Stimulated activated naive B cell treated with anti-CD40 and anti-IgM and Interleukin-4, amounts not matched to agents 10 μg/mL and 1 μg/mL and 100 μg/mL, for 72 hours (primary cell): ENCODE data around the gene PPIB.
"Not testable (repeated sequence)": the region's sequence is repeated elsewhere in the genome, so short reads cannot be mapped to it uniquely, and the experiment has no call there.

ENCODE experiments used
- ATAC-seq, 2 donors: fragments of 150-1000 bp; cut with Tn5 transposase; replicated peaks; 2 replicates each; pipeline ENCODE4 v1.10.0; 2021; ENCODE audit warnings: moderate library complexity in 1 of 2
- DNase-seq: peaks from one replicate; pipeline ENCODE4 v3.0.0; 2021
- H3K27ac Mint-ChIP-seq: one replicate; pipeline ENCODE4 v1.8.0; 2022; ENCODE audit warnings: mild to moderate bottlenecking, mixed read lengths
- H3K27me3 Mint-ChIP-seq, 2 donors: one replicate each; pipeline ENCODE4 v1.8.0; 2022; ENCODE audit warnings: mixed read lengths in 2 of 2
- H3K36me3 Mint-ChIP-seq, 2 donors: one replicate each; pipeline ENCODE4 v1.8.0; 2022; ENCODE audit warnings: mixed read lengths in 2 of 2, mild to moderate bottlenecking in 1 of 2
- H3K4me1 Mint-ChIP-seq, 2 donors: one replicate each; pipeline ENCODE4 v1.8.0; 2022; ENCODE audit warnings: mixed read lengths in 2 of 2, mild to moderate bottlenecking in 1 of 2
- H3K4me3 Mint-ChIP-seq, 2 donors: one replicate each; pipeline ENCODE4 v1.8.0; 2022; ENCODE audit warnings: mild to moderate bottlenecking in 2 of 2, mixed read lengths in 2 of 2, moderate library complexity in 1 of 2
- H3K9me3 Mint-ChIP-seq, 2 donors: one replicate each; pipeline ENCODE4 v1.8.0; 2022; ENCODE audit warnings: mixed read lengths in 2 of 2, mild to moderate bottlenecking in 1 of 2

PPIB gene

DNA sequence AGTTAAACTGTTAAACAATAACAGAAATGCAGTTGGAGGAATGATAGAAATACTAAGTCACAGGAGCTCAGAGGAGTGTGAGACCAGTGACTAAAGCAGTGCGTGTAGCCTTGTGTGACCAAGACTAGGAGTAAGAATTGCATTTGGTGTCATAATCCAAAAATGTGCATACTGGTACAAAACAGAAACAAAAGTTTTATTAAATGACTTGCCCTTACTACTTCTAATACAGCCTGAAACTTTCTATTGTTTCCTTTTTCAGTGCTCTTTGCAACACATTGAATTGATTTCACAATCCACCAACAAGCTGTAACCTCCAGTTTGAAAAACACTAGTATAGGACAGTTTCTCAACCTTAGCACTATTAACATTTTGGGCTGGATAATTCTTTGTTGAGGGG is 49.9 kb downstream of the PPIB start:
- ATAC-seq = peak in 1 of 2 donors; percentile 30
- Mint-ChIP-seq H3K4me1 (peaks cover 29 to 56% of the 10 kb centered on the region in 2 donors), H3K9me3 (no peaks in the 10 kb centered on the region), H3K4me3 (no peak overlapping the region), H3K27ac (peak overlapping the region; percentile 65), H3K36me3 (peaks cover 28 to 39% of the 10 kb centered on the region in 2 donors), H3K27me3 (no peaks in the 10 kb centered on the region)
- no peak for DNase-seq

DNA sequence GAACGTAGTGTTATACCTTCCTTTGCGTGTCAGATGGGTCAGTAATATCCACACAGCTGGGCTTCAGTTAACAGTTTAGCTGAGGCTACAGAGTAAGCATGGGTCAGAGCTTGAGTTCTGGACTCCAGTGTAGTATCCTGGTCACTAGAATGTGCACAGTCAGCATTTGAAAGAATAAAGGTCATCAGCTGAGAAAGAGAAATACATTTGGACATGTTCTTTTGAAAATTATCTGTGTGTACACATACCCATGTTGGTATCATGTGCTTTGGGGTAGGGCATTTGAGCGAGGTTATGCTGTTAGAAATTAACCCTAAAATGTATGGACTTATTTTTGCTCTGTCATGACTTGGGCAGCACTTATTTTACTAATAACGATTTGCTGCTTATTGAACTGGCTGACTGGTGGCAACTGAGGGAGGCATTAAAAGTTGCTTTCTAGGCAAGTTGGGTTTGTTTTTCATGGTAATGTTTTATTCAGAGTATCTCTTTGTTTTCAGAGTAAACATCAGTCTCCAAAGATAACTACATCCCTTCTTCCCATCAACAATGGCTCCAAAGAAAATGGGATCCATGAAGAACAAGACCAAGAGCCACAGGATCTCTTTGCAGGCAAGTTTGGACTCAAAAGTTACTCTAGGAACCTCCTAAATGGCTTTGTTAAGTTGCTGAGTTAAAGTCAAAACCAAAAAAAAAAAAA is 50.6 kb downstream of the PPIB start:
- no peaks in the 10 kb centered on the region for H3K27me3 Mint-ChIP-seq
- H3K9me3 Mint-ChIP-seq = no peaks in the 10 kb centered on the region
- no peak for ATAC-seq
- peaks cover 29 to 63% of the 10 kb centered on the region in 2 donors for H3K4me1 Mint-ChIP-seq
- DNase-seq = no peak
- peaks cover 28 to 36% of the 10 kb centered on the region in 2 donors for H3K36me3 Mint-ChIP-seq
- no peak overlapping the region for H3K27ac Mint-ChIP-seq
- H3K4me3 Mint-ChIP-seq = no peak overlapping the region

DNA sequence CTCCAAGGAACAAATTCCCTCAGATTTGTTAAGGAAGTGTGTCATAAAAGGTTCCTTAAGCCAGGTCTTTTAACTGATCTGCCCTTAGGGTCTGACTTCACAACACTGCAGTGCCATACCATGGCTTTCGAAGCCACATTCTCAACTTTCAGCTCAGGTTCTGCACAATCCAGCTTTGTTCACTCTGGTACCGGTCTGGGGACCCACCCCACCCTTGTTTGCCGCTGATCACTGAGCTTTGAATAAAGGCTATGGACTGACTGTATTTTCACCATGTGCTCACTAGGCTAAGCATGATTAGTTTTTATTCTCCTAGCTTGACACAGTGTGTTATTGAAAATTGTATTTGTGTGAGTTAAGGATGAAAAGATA is 51.2 kb downstream of the PPIB start:
- Mint-ChIP-seq H3K36me3 (peaks cover 25 to 32% of the 10 kb centered on the region in 2 donors), H3K9me3 (no peaks in the 10 kb centered on the region), H3K27ac (peak overlapping the region; percentile 86), H3K4me1 (peaks cover 35 to 68% of the 10 kb centered on the region in 2 donors), H3K4me3 (no peak overlapping the region), H3K27me3 (no peaks in the 10 kb centered on the region)
- DNase-seq = no peak
- ATAC-seq = peak; percentile 18 to 21

DNA sequence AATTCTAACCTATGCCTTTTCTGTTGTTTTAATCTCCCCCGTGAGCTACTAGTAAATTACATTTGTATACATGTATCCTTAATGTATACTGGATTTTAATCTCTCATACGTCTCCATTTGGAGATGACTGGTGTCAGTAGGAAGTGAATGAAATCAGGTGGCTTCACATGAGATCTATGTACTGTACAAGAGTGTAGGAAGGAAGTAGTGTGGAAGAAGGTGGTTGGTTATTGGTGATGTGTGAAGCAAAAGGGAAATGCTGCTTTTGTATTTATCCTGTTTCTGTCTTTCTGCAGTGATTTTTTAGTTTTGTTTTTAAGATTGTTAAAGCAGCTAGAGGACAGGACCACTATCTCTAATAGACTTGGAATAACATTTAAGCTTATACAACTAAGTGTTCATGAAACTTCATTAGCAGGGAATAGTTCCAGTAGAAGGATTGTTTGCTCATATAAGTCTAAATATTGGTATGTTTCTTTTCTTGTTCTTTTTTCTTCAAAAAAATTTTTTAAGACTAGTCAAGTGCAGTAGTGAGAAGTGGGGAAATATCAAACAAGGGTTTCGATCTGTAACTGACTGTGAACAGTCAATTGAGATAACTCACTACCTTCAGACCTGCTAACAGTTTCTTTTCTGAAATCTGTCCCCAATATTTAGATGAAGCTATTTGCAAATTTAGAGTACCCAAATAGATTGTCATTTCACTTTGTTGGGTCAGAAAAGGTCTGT is 51.7 kb downstream of the PPIB start:
- H3K4me1 Mint-ChIP-seq = peaks cover 40 to 74% of the 10 kb centered on the region in 2 donors
- peak overlapping the region; percentile 86 for H3K27ac Mint-ChIP-seq
- H3K36me3 Mint-ChIP-seq = peaks cover 25 to 32% of the 10 kb centered on the region in 2 donors
- ATAC-seq (peak; percentile 85 to 95), DNase-seq (no peak)
- H3K4me3 Mint-ChIP-seq = peak overlapping the region in 1 of 2 donors; percentile 37
- no peaks in the 10 kb centered on the region for H3K27me3 Mint-ChIP-seq
- no peaks in the 10 kb centered on the region for H3K9me3 Mint-ChIP-seq

DNA sequence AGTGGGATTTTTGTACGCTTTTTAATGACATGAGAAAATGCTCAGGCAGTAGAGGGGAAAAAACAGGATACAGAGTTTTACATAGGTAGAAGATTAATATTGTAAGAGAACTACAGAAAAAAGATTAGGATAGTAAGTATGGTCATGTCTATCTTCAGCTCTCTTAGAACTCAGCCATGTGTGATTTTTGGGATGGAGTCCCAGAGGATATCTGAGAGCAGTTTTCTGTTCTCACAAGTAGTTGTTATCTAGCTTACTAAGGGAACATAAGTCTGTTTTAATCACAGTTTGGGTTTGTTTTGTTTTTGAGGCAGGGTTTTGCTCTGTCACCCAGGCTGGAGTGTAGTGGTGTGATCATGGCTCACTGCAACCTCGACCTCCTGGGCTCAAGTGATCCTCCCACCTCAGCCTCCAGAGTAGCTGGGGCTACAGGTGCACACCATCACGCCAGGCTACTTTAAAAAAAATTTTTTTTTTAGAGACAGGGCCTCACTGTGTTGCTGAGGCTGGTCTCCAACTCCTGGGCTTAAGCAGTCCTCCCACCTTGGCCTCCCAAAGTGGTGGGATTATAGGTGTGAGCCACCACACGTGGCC is 52.6 kb downstream of the PPIB start:
- not testable (repeated sequence) for H3K9me3 Mint-ChIP-seq, H3K27me3 Mint-ChIP-seq, ATAC-seq, H3K4me3 Mint-ChIP-seq, DNase-seq
- Mint-ChIP-seq H3K4me1 (peaks cover 40 to 74% of the 10 kb centered on the region in 2 donors), H3K27ac (peak overlapping the region; percentile 86), H3K36me3 (peaks cover 25 to 32% of the 10 kb centered on the region in 2 donors)

DNA sequence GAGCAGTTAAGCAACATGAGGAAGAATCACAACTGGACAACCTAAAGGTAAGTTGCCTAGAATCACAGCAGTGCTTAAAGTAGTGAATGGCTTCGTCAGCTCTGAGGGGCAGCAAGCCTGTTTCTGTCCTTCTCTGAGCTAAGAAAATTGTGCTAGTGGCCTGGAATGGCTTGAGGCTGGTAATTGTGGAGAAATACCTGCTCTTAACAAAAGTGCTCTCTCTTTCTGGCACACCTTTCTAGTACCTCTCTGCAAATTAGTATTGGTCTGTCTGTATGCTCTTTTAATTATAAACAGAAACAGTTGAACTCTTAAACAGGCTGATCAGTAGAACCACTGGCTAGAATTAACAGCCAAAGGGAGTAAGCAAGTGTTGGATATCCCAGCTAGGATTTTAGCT is 55.5 kb downstream of the PPIB start:
- no peak for ATAC-seq

More for the DNA sequence above, 55.5 kb downstream of the PPIB start:
- no peak for DNase-seq
- H3K27ac Mint-ChIP-seq = peak overlapping the region; percentile 56
- no peaks in the 10 kb centered on the region for H3K27me3 Mint-ChIP-seq
- peaks cover 13 to 19% of the 10 kb centered on the region in 2 donors for H3K36me3 Mint-ChIP-seq
- H3K9me3 Mint-ChIP-seq = no peaks in the 10 kb centered on the region
- peaks cover 35 to 69% of the 10 kb centered on the region in 2 donors for H3K4me1 Mint-ChIP-seq
- no peak overlapping the region for H3K4me3 Mint-ChIP-seq
